ENCODE data around the gene CASP10.

The CASP10 gene

DNA sequence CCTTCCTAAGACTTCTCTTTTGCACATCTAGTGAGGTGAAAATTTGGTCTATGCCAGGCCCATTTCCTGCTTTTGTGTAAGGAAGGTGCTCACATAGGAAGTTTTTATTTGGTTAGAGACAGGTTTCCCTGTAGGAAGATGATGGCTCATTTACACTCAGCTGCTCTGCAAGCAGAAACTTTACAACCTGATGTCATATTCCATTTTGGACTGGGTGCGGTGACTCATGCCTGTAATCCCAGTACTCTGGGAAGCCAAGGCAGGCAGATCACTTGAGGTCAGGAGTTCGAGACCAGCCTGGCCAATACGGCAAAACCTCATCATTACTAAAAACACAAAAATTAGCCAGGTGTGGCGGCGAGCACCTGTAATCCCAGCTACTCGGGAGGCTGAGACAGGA, 35.8 kb downstream of the CASP10 start:
- Histone ChIP-seq H3K36me3 (peaks cover 50% of the 10 kb centered on the region), H3K9me3 (no peaks in the 10 kb centered on the region), H3K4me3 (ENCODE audit: low read depth in 1 of 2, low read length in 1 of 2) (no peak overlapping the region), H3K27me3 (no peaks in the 10 kb centered on the region), H3K4me1 (ENCODE audit: control insufficient read depth in 1 of 2, insufficient read depth in 1 of 2, low read depth in 1 of 2, low read length in 1 of 2) (no peaks in the 10 kb centered on the region), H3K27ac (no peak overlapping the region)
- TF ChIP-seq, protein P1, sequence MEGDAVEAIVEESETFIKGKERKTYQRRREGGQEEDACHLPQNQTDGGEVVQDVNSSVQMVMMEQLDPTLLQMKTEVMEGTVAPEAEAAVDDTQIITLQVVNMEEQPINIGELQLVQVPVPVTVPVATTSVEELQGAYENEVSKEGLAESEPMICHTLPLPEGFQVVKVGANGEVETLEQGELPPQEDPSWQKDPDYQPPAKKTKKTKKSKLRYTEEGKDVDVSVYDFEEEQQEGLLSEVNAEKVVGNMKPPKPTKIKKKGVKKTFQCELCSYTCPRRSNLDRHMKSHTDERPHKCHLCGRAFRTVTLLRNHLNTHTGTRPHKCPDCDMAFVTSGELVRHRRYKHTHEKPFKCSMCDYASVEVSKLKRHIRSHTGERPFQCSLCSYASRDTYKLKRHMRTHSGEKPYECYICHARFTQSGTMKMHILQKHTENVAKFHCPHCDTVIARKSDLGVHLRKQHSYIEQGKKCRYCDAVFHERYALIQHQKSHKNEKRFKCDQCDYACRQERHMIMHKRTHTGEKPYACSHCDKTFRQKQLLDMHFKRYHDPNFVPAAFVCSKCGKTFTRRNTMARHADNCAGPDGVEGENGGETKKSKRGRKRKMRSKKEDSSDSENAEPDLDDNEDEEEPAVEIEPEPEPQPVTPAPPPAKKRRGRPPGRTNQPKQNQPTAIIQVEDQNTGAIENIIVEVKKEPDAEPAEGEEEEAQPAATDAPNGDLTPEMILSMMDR (IDR thresholded peaks at IDR 0.05): no peak

DNA sequence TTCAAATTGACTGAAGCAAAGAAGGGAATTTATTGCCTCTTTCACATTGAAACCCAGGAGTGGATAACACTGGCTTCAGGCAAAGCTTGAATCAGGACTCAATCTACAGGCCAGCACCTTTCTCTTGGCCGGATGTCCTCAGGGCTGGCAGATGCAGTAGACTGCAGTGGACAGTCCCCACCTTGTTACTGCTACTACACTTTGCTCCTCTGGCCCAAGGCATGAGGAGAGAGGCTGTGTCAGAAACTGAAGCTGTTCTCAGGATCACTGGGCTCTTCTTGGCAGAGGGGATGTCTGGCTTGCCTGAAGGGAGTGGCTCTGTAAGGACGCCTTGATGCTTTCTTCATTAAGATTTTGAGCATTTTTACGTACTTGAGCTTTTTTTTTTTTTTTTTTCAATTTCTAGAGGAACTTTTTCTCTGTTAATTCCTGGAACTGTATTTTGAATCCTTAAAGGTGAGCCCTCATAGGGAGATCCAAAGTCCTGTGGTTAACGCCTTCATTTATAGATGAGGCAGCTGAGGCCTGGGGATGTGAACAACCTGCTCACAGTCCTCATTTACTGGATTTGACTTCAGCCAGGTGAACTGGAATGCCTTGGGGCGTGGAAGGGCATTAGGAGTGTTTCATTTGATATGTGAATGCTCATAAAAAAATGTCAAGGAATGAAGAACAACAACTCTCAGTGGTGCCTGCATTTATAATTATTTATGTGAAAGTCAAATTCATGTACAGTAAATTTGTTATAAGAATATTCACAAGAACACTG, 36.6 kb downstream of the CASP10 start:
- Histone ChIP-seq H3K36me3 (peaks cover 50% of the 10 kb centered on the region), H3K4me1 (ENCODE audit: control insufficient read depth in 1 of 2, insufficient read depth in 1 of 2, low read depth in 1 of 2, low read length in 1 of 2) (no peaks in the 10 kb centered on the region), H3K4me3 (ENCODE audit: low read depth in 1 of 2, low read length in 1 of 2) (no peak overlapping the region), H3K9me3 (no peaks in the 10 kb centered on the region), H3K27me3 (no peaks in the 10 kb centered on the region), H3K27ac (peak overlapping the region; percentile 25)
- TF ChIP-seq, protein P1 (IDR thresholded peaks at IDR 0.05): no peak

DNA sequence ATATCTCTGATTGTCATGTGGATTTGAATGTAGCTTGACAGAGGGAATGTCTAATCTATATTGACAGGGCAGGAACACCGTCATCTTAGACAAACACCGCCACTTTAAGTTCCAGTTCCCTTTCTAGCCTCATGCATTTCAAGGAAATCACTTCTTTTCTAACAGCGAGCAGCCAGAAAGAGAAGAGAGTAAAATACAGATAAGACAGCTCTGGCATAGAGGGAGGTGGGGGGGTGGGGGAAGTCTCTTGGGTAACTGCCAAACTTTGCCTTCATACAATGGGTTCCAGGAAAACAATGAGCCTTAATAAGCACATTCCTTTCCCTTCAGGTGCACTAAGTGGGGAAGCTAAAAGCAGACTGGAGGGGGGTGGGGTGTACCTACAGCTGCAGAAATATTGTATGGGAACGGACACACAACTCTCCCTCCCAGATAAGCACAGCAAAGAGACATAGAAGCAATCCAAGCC, 37.2 kb downstream of the CASP10 start:
- Histone ChIP-seq H3K27ac (peak overlapping the region; percentile 25), H3K4me3 (ENCODE audit: low read depth in 1 of 2, low read length in 1 of 2) (no peak overlapping the region)

DNA sequence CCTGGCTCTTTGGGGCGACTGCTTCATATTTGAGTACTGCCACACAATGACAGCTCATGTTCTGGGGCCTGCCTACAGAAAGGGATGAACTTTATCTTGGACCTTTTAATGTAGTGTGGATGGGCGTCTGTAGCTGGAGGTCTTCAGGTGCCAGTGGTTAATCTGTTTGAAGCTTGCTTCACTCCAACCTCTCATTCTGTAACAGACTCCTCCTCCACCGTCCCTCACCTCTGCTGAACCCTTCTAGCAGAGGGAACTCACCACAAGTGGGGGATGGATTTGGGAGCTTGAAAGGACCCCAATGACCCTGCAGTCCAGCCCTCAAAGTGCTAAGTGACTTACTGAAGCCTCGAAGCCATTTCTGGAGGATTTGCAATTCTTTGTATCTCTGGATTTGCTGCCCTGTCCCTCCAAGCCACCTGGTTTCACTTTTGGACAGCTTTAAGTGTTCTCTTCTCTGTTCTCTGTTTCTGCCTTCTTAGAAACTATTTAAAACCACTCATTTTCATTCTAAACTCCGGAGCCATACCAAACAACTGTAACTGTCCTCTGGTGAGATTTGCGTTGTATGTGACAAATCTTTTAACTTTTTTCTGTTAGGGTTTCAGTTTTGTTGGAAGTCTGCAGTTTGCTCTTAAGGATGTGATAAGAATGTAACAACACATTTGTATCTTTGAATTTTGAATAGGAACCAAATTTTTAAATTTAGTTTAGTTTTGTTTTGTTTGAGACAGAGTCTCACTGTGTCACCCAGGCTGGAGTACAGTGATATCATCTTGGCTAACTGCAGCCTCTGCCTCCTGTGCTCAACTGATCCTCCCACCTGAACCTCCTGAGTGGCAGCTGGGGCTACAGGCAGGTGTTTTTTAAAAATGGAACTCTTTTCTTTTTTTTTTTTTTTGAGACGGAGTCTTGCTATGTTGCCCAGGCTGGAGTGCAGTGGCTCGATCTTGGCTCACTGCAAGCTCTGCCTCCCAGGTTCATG, 40.4 kb downstream of the CASP10 start:
- Histone ChIP-seq H3K9me3 (no peaks in the 10 kb centered on the region), H3K27ac (peak overlapping the region; percentile 49), H3K27me3 (no peaks in the 10 kb centered on the region), H3K4me3 (ENCODE audit: low read depth in 1 of 2, low read length in 1 of 2) (no peak overlapping the region), H3K4me1 (ENCODE audit: control insufficient read depth in 1 of 2, insufficient read depth in 1 of 2, low read depth in 1 of 2, low read length in 1 of 2) (no peaks in the 10 kb centered on the region), H3K36me3 (peaks cover 30% of the 10 kb centered on the region)
- TF ChIP-seq, protein P1 (IDR thresholded peaks at IDR 0.05): no peak

More for the DNA sequence above, 37.2 kb downstream of the CASP10 start:
- Histone ChIP-seq H3K4me1 (ENCODE audit: control insufficient read depth in 1 of 2, insufficient read depth in 1 of 2, low read depth in 1 of 2, low read length in 1 of 2) (no peaks in the 10 kb centered on the region), H3K9me3 (no peaks in the 10 kb centered on the region), H3K27me3 (no peaks in the 10 kb centered on the region), H3K36me3 (peaks cover 50% of the 10 kb centered on the region)
- TF ChIP-seq, protein P1 (IDR thresholded peaks at IDR 0.05): no peak

DNA sequence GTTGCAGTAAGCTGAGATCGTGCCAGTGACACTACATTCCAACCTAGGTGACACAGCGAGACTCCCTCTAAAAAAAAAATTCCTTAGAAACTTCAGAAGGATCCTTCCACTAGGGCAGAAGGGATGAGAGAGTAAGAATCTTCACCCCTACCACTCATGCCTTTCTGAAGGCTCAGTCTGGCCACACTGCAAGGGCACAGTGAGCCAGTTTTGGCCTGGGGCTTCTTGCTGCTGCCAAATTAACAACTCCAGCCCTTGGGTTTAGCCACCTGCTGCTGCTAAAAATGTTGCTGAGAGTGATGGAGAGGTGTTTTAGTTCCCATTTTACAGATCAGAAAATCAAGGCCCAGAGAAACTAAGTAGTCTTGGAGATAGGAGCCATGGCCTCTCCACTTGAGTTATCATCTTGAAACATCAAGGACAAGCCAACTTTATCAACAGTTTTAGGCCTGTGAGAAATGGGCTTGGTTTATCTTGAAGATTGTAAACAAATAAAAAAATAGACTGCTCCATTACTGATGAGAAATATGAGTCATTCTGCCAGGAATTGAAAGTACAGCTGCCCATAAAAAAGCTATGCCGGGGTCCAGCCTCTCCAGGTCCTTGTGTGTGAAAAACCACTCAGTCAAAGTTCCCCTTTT, 45.5 kb downstream of the CASP10 start:
- H3K36me3 ChIP-seq: no peaks in the 10 kb centered on the region
- peaks cover 23 to 24% of the 10 kb centered on the region in 2 experiments for H3K4me1 ChIP-seq (ENCODE audit: control insufficient read depth in 1 of 2, insufficient read depth in 1 of 2, low read depth in 1 of 2, low read length in 1 of 2)
- no peaks in the 10 kb centered on the region for H3K27me3 ChIP-seq
- H3K9me3 ChIP-seq: no peaks in the 10 kb centered on the region
- H3K4me3 ChIP-seq (ENCODE audit: low read depth in 1 of 2, low read length in 1 of 2): no peak overlapping the region
- H3K27ac ChIP-seq: no peak overlapping the region
- TF ChIP-seq, protein P1 (IDR thresholded peaks at IDR 0.05): no peak
